Neutrophil (primary cell): Measurements from ENCODE around the gene TADA1.

ENCODE experiments used
- H3K27ac ChIP-seq: fragments of 200-600 bp; sonication (generic); 2 replicates; pipeline ENCODE4 v1.5.1; 2016; ENCODE audit warnings: mild to moderate bottlenecking, moderate library complexity
- H3K27me3 ChIP-seq: fragments of 200-600 bp; sonication (generic); 2 replicates; pipeline ENCODE4 v1.6.0; 2016; ENCODE audit warnings: mild to moderate bottlenecking
- H3K36me3 ChIP-seq: fragments of 200-600 bp; sonication (generic); 2 replicates; pipeline ENCODE4 v1.5.1; 2017
- H3K4me1 ChIP-seq, 2 experiments: fragments of 200-600 bp in 1 of 2; sonication (generic) in 1 of 2; 1 replicate in 1 of 2; 2 replicates in 1 of 2; pipeline versions ENCODE4 v1.5.1 to v1.6.1; 2013 to 2016; ENCODE audit warnings: low read depth in 1 of 2, low read length in 1 of 2, mild to moderate bottlenecking in 1 of 2, moderate library complexity in 1 of 2; ENCODE audit not compliant: control insufficient read depth in 1 of 2, insufficient read depth in 1 of 2
- H3K4me3 ChIP-seq, 2 experiments: fragments of 200-600 bp in 1 of 2; sonication (generic) in 1 of 2; 1 replicate in 1 of 2; 2 replicates in 1 of 2; pipeline ENCODE4 v1.5.1; 2013 to 2016; ENCODE audit warnings: low read depth in 1 of 2, low read length in 1 of 2, mild to moderate bottlenecking in 1 of 2, moderate library complexity in 1 of 2
- H3K9me3 ChIP-seq: fragments of 200-600 bp; sonication (generic); 2 replicates; pipeline ENCODE4 v1.5.1; 2016
- TF ChIP-seq, protein P1 (sequence below): fragments of 200-600 bp; sonication (generic); IDR thresholded peaks from 2 replicates; pipeline ENCODE4 v1.5.1; 2016; ENCODE audit warnings: antibody characterized with exemption

The TADA1 gene

DNA sequence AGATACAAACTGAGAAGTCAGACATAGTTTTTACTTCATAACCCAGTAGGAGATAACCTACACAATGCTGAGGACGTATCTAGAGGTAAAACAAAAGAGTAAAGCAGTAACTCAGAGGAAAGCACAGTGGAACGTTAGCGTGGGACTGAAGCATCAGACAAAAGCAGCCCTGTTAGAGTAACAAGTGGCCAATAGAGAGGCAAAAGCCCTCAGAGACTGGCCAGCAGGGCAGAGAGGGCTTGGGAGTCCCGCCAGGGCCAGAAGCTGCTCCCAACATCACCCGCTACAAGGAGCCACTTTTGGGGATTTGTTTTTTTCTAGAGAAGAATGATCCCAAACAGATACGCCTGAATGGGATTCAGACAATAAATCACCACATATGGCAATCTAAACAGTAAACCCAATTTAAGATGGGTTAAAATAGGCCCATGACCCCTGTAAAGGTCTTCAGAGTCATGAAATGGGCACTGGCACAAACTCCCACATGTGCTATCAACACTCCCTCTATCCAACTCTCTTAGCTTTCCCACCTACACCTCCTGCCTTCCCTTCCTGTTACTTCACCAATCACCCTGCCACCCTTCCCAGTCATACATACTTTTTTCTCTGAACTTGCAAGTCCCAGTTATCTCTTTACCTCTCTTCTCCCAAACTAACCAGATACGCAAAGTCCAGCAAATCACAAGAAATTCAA lies 17.2 kb downstream of the TADA1 start:
- Histone ChIP-seq H3K27me3 (no peaks in the 10 kb centered on the region), H3K36me3 (peaks cover 88% of the 10 kb centered on the region), H3K4me1 (no peaks in the 10 kb centered on the region), H3K4me3 (no peak overlapping the region), H3K27ac (no peak overlapping the region), H3K9me3 (no peaks in the 10 kb centered on the region)
- TF ChIP-seq, protein P1, sequence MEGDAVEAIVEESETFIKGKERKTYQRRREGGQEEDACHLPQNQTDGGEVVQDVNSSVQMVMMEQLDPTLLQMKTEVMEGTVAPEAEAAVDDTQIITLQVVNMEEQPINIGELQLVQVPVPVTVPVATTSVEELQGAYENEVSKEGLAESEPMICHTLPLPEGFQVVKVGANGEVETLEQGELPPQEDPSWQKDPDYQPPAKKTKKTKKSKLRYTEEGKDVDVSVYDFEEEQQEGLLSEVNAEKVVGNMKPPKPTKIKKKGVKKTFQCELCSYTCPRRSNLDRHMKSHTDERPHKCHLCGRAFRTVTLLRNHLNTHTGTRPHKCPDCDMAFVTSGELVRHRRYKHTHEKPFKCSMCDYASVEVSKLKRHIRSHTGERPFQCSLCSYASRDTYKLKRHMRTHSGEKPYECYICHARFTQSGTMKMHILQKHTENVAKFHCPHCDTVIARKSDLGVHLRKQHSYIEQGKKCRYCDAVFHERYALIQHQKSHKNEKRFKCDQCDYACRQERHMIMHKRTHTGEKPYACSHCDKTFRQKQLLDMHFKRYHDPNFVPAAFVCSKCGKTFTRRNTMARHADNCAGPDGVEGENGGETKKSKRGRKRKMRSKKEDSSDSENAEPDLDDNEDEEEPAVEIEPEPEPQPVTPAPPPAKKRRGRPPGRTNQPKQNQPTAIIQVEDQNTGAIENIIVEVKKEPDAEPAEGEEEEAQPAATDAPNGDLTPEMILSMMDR, result no peak

DNA sequence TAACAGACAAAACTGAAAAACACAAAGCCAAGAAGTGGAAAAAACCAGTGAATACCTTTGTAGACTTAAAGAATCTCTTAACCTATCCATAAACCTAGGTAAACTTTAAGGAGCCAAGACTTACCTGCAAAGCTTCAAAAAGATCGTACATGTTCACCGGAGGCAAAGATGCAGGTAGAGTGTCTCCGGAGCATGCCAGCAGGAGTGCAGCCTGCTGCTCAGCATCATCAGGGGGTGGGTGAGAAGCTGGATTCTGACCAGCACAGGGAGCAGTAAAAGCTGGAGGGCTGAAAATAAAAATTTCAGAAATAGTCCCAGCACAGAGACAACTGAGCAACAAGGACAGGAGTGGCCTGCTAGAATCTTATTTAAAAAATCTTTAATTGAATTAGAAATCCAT lies 18.1 kb downstream of the TADA1 start:
- H3K9me3 ChIP-seq, result no peaks in the 10 kb centered on the region
- H3K27me3 ChIP-seq, result no peaks in the 10 kb centered on the region
- no peak overlapping the region for H3K4me3 ChIP-seq
- TF ChIP-seq, protein P1, result no peak
- H3K36me3 ChIP-seq, result peaks cover 88% of the 10 kb centered on the region
- H3K4me1 ChIP-seq, result no peaks in the 10 kb centered on the region
- no peak overlapping the region for H3K27ac ChIP-seq

DNA sequence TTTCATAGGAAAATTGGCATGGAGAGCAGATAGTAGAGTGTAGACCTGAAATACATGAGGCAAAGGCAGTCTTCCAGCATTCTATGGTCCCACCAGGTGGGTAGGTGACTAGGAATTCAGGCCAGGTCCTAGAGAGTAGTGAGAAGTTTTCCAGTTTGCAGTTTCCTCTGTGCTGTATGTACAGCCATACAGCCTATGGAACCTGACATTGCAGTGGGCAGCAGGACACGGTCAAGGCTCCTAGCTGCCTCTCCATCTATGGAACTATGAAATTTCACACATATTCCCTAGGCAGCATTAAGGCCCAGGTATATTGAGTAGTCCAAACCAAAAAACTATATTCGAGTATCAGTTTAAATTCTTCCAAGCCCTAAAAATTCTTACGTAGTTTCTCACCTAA lies 20.5 kb downstream of the TADA1 start:
- TF ChIP-seq, protein P1, result no peak
- H3K9me3 ChIP-seq, result no peaks in the 10 kb centered on the region
- no peaks in the 10 kb centered on the region for H3K4me1 ChIP-seq
- no peak overlapping the region for H3K4me3 ChIP-seq
- H3K36me3 ChIP-seq, result peaks cover 91% of the 10 kb centered on the region
- H3K27me3 ChIP-seq, result no peaks in the 10 kb centered on the region
- no peak overlapping the region for H3K27ac ChIP-seq

DNA sequence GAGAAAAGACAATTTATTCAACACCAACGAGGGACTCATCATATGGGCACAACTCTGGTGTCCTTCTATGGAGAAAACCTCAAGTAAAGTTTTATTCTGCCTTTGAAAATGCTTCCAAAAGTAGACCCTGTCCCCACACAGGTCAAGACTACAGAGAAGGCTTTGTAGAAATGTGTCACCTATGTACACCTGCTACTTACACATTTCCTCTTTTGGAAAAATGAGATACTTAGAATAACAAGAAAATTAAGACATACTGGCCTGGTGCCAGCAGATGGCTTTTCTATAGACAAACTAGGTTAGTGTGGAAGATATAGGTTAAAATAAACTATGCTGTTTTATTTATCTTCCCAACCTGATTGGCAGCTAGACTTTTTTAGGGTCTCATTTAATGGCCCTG lies 23.1 kb downstream of the TADA1 start:
- Histone ChIP-seq H3K27me3 (no peaks in the 10 kb centered on the region), H3K27ac (no peak overlapping the region), H3K36me3 (peaks cover 97% of the 10 kb centered on the region), H3K4me1 (no peaks in the 10 kb centered on the region), H3K4me3 (no peak overlapping the region), H3K9me3 (no peaks in the 10 kb centered on the region)
- TF ChIP-seq, protein P1, result no peak

DNA sequence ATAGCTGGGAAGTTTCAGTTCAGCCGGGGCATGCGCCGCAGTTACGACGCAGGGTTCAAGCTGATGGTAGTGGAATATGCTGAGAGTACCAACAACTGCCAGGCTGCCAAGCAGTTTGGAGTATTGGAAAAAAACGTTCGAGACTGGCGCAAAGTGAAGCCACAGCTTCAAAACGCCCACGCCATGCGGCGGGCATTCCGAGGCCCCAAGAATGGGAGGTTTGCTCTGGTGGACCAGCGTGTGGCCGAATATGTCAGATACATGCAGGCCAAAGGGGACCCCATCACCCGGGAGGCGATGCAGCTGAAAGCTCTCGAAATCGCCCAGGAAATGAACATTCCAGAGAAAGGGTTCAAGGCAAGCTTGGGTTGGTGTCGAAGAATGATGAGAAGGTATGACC lies 26.9 kb downstream of the TADA1 start:
- TF ChIP-seq, protein P1, result no peak
- Histone ChIP-seq H3K9me3 (no peaks in the 10 kb centered on the region), H3K4me1 (no peaks in the 10 kb centered on the region), H3K4me3 (no peak overlapping the region), H3K27ac (no peak overlapping the region), H3K36me3 (peaks cover 100% of the 10 kb centered on the region), H3K27me3 (no peaks in the 10 kb centered on the region)
